HG03135 (cell line): ENCODE measurements around the gene C16orf86.
"Not testable (repeated sequence)": the region's sequence is repeated elsewhere in the genome, so short reads cannot be mapped to it uniquely, and the experiment has no call there.

Source experiments
- ATAC-seq: cut with Tn5 transposase; IDR thresholded peaks from one replicate; pipeline ENCODE4 v1.9.1; 2021; ENCODE audit warnings: mild to moderate bottlenecking, moderate library complexity; ENCODE audit not compliant: unreplicated experiment

The C16orf86 gene

DNA sequence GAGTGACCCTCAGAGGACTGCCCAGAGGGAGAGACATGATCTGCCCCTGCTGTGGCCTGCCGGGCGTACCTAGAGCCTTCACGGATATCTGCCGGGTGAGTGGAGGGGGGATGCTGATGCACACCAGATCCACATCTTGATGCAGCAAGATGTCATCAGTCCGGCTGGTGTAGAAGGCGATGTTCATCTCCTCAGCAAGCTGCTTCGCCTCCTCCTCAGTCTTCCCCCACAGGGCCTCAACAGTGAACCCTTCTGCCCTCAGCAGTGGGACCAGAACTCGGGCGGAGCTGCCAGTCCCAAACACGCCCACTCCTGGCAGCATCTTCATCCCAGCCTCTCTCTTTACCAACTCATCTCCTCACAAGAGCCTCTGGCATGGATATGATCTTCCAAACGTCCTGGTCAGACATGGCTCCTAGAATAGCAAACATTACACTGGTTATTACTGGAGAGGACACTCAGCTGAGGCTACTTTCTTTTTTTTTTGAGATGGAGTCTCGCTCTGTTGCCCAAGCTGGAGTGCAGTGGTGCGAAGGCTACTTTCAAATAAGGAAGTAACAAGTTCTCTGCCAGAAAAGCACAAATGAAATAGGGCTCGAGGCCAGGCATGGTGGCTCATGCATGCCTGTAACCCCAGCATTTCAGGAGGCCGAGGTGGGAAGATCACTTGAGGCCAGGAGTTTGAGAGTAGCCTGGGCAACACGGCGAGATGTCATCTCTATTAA is 18.9 kb downstream of the C16orf86 start:
- no peak for ATAC-seq

GRCh38 chr16:67693517-67694285 is 27.1 kb downstream of the C16orf86 start:
- ATAC-seq: not testable (repeated sequence)

- ATAC-seq: no peak
These were observed 28.0 kb downstream of the C16orf86 start for GRCh38 chr16:67694611-67695010.

- ATAC-seq: no peak
These were observed 31.0 kb downstream of the C16orf86 start for GRCh38 chr16:67697422-67698185.

GRCh38 chr16:67699265-67699664 is 32.7 kb downstream of the C16orf86 start:
- ATAC-seq: no peak

DNA sequence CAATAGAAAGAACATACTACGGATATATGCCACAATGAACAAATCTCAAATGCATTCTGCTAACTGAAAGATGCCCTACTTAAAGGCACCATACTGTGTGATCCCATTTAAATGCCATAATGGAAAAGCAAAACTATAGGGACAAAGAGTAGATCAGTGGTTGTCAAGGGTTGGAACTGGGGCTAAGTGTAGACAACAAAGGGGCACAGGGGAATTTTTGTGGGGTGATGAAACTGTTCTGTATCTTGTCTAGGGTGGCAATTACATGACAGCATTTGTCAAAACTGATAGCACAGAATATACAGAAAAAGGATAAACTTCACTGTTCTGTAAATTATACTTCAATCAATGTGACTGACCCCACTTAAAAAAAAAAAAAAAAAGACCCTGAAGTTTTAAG is 34.8 kb downstream of the C16orf86 start:
- no peak for ATAC-seq

DNA sequence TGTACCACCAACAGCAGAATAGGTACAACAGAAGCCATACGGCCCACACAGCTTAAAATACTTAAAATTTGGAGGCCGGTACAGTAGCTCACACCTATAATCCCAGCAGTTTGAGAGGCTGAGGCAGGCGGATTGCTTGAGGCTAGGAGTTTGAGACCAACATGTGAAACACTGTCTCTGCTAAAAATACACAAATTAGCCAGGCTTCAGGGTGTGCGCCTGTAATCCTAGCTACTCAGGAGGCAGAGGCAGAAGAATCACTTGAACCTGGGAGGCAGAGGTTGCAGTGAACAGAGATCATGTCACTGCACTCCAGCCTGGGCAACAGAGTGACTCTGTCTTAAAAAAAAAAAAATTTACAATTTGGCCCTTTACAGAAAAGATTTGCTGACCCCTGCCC is 35.5 kb downstream of the C16orf86 start:
- no peak for ATAC-seq

DNA sequence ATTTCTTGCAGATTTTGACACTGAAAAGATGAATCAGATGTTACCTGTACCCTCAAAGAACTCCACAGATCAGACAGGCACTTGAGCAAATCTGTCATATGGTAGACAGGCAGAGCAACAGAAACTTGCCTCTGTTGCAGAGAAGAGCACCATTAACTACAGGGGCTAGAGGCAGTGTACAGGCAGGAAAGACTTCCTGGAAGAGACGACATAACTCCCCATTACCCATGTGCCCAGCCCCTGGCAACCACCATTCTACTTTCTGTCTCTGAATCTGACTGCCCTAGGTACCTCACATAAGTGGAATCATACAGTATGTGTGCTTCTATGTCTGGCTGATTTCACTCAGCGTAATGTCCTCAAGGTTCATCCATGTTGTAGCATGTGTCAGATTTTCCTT is 37.0 kb downstream of the C16orf86 start:
- no peak for ATAC-seq

GRCh38 chr16:67704110-67704509 is 37.5 kb downstream of the C16orf86 start:
- ATAC-seq: no peak

DNA sequence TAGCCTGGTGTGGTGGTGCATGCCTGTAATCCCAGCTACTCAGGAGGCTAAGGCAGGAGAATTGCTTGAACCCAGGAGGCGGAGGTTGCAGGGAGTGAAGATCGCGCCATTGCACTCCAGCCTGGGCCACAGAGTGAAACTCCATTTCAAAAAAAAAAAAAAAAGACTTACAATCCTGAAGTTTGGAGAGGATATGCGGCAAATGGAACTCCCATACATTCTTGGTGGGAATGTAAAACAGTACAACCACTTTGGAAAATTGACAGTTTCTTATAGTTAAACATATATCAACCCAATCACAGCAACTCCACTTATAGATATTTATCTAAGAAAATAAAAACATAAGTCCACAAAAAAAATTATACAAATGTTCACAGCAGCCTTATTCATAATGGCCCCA is 40.6 kb downstream of the C16orf86 start:
- ATAC-seq: no peak

- ATAC-seq: no peak
These were observed 41.2 kb downstream of the C16orf86 start for GRCh38 chr16:67707790-67708189.

DNA sequence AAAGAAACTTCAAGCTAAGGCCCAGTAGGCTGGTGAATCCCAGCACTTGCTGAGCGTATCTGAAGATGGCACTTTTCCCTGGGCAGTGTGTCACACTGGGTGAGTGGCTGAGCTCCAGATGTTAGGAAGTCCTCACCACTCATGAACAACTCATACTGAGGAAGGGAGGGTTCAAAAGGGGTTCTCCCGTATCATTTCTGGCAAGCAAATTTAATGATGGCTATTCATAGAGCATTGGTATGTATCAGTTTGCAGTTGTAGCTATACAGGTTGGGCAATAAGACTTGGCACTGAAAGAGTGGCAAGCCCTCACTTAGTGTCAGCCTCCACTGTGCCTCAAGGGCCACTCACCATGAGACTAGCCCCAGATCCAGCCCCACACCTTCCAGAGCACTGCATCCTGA is 41.8 kb downstream of the C16orf86 start:
- no peak for ATAC-seq

GRCh38 chr16:67709050-67709449 is 42.4 kb downstream of the C16orf86 start:
- no peak for ATAC-seq

DNA sequence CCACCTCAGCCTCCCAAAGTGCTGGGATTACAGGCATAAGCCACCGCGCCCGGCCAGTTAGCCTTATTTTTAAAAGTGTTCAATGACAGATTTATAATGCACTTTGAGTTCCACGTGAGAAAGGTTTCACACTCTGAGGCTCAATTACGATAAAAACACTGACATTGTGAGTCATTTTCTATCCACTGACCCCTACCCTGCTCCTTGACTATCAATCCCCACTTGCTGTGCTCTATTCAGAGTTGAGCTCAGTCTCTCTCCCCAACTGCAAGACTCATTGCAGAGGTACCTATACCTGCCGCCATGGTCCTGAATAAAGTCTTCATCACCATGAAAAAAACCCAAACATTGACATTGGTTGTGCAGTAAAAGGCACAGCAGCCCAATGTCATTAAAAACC is 44.0 kb downstream of the C16orf86 start:
- ATAC-seq: no peak

DNA sequence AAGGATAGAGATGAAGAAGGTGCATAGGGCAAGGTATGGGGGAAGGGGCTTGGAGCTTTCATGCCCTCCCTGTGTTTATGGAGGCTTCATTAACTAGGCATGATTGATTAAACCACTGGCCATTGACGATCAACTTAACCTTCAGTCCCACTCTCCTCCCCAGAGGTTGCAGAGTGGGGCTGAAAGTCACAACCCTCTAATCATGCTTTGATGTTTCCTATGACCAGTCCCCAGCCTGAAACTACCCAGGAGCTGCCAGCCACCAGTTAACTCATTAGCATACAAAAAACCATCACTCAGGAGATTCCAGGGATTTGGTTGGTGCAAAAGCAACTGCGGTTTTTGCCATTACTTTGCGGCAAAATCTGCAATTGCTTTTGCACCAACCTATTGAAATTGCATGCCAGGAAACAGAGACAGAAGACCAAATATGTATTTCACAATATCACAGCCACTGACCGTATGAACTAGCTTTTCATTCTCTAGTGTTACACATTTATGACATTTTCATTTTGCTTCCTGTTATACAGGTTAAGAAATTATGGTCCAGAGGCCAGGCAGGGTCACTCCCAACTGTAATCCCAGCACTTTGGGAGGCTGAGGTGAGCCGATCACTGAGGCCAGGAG is 47.1 kb downstream of the C16orf86 start:
- ATAC-seq: no peak

DNA sequence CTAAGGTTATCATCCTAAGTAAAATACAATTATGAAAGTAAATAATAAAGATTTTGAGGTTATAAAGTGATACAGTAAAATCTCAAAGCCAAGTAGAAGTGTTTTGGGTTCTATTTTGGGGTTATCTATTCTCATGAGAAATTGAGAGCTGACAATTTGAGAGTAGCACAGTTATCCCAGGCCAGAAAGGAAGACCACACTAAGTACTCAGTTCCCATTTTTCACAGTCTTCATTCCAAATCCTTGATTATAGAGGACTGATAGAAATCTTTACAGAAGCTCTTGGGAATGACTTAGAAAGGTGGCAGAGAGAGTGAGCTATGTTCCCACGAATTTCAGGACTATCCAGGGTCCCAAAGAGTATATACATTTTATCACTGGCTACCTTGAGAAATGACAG is 47.9 kb downstream of the C16orf86 start:
- ATAC-seq: no peak

- no peak for ATAC-seq
These were observed 49.5 kb downstream of the C16orf86 start for GRCh38 chr16:67716097-67716496.
